Gastroesophageal sphincter (tissue), 4 donors: ENCODE measurements around the gene ZRANB3. TPM values are rescaled to one million over a fixed set of nuclear protein-coding genes. Genes with fewer than 3 reads are reported as not detected.

Experiments used
- ATAC-seq: fragments of 150-250 bp; one replicate; pipeline ENCODE4 v1.9.1; 2016; ENCODE audit warnings: mild to moderate bottlenecking, moderate library complexity
- H3K27ac ChIP-seq, 4 donors: fragments of 200-600 bp; sonication (generic) in 3 of 4; 1 replicate in 3 of 4; 2 replicates in 1 of 4; pipeline ENCODE4 v1.5.1; 2016 to 2019
- H3K27me3 ChIP-seq: fragments of 200-600 bp; sonication (generic); one replicate; pipeline ENCODE4 v1.5.1; 2019
- H3K36me3 ChIP-seq, 2 donors: fragments of 200-600 bp; sonication (generic); one replicate each; pipeline ENCODE4 v1.5.1; 2019; ENCODE audit warnings: control low read depth in 1 of 2
- H3K4me1 ChIP-seq, 3 donors: fragments of 200-600 bp; sonication (generic); 1 replicate in 2 of 3; 2 replicates in 1 of 3; pipeline ENCODE4 v1.5.1; 2016 to 2019; ENCODE audit warnings: control low read depth in 2 of 3
- H3K4me3 ChIP-seq, 2 donors: fragments of 200-600 bp; sonication (generic); one replicate each; pipeline ENCODE4 v1.5.1; 2019; ENCODE audit warnings: mild to moderate bottlenecking in 1 of 2, moderate library complexity in 1 of 2
- H3K9me3 ChIP-seq, 3 donors: fragments of 200-600 bp; sonication (generic); one replicate each; pipeline ENCODE4 v1.5.1; 2017 to 2019; ENCODE audit warnings: control low read depth in 2 of 3
- CTCF ChIP-seq, 4 experiments: fragments of 200-600 bp in 2 of 4; fragments of 450-650 bp in 2 of 4; sonication (generic) in 1 of 4; IDR thresholded peaks; one replicate each; pipeline ENCODE4 v1.5.1; 2017 to 2019; ENCODE audit warnings: antibody characterized with exemption in 4 of 4, mild to moderate bottlenecking in 2 of 4, moderate library complexity in 2 of 4
- EP300 ChIP-seq: sonication (generic); formaldehyde crosslinking; IDR thresholded peaks from one replicate; pipeline ENCODE4 v1.6.1; 2017; ENCODE audit warnings: antibody characterized with exemption, mild to moderate bottlenecking
- POLR2A ChIP-seq, 2 donors: fragments of 450-650 bp; IDR thresholded peaks; one replicate each; pipeline ENCODE4 v1.6.1; 2017; ENCODE audit warnings: antibody characterized with exemption in 2 of 2, mild to moderate bottlenecking in 2 of 2, moderate library complexity in 1 of 2
- POLR2AphosphoS5 ChIP-seq: sonication (generic); formaldehyde crosslinking; IDR thresholded peaks from one replicate; pipeline ENCODE4 v1.6.1; 2017; ENCODE audit warnings: antibody characterized with exemption
- WGBS, 2 donors: methylation state at CpG; one replicate each; pipeline ENCODE4 v1.1.5; 2018; ENCODE audit warnings: low coverage in 1 of 2; 5-methylcytosine and 5-hydroxymethylcytosine counted together
- total RNA-seq, 4 donors: library from RNA; depleted of rRNA; stranded (reverse); fragments of >200 nt; gene quantifications; one replicate each; pipeline ENCODE4 v1.1.0, GENCODE V29; 2016

The ZRANB3 gene
- total RNA-seq, 4 donors from 2014 or later: 1.4 to 4.6 (median 2.4) TPM

DNA sequence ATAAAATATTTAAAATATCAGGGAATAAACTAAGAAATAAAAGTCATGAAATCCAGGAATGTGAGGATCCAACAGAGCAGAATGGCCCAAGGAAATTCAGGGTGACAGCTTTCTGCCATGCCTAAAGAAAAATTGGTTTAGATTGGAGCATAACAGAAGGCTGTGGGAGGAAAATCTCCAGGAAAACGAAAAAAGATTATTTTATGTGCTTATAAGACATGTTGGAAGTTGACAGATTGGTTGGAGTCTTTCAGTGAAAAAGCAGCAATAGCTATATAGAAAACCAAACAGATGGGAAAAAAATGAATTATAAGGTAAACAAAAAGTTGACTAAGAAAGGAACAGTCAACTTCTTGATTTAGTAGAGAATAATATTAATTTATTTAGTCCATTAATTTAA, 203.9 kb downstream of the ZRANB3 start:
- peaks cover 0 to 34% (median 0%) of the 10 kb centered on the region in 3 donors for H3K9me3 ChIP-seq
- 41 to 67% methylated on average over 1 of the region's 1 CpG for WGBS, 2 donors

GRCh38 chr2:135320465-135321355, 210.3 kb downstream of the ZRANB3 start:
- Histone ChIP-seq H3K9me3 (peaks cover 0 to 6% (median 0%) of the 10 kb centered on the region in 3 donors), H3K4me3 (no peak overlapping the region), H3K36me3 (no peaks in the 10 kb centered on the region), H3K27ac (no peak overlapping the region), H3K4me1 (no peaks in the 10 kb centered on the region), H3K27me3 (no peaks in the 10 kb centered on the region)
- TF ChIP-seq POLR2A (IDR thresholded peaks at IDR 0.05) (no peak), EP300 (no peak), POLR2AphosphoS5 (no peak), CTCF (IDR thresholded peaks at IDR 0.05) (no peak)
- no peak for ATAC-seq
- WGBS, 2 donors: 58 to 70% methylated on average over 4 of the region's 4 CpGs

More for the DNA sequence above, 203.9 kb downstream of the ZRANB3 start:
- no peak overlapping the region for H3K4me3 ChIP-seq
- H3K36me3 ChIP-seq: no peaks in the 10 kb centered on the region
- no peak for ATAC-seq
- H3K4me1 ChIP-seq: no peaks in the 10 kb centered on the region
- no peak overlapping the region for H3K27ac ChIP-seq
- no peaks in the 10 kb centered on the region for H3K27me3 ChIP-seq
- no peak for TF ChIP-seq CTCF (IDR thresholded peaks at IDR 0.05)

DNA sequence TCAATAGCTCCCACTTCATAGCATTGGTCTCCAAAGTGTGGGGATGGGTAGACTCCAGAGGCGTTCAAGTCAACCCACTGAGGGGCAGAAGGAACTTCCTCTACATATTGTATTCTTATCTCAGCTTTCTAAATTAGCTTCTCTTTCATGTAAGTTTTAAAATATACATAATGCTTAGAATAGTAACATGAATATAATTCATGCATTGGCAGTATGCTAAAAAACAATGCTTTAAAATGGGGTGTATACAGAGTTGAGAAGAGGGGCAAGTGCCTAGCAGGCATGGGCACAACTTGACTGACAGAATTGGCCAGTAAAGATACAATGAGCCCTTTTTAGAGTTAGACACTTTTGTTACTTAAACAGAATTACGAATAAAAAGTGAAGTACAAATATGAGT, 212.2 kb downstream of the ZRANB3 start:
- WGBS, 2 donors: 80 to 92% methylated on average over 2 of the region's 2 CpGs
- Histone ChIP-seq H3K4me1 (no peaks in the 10 kb centered on the region), H3K9me3 (no peaks in the 10 kb centered on the region), H3K36me3 (no peaks in the 10 kb centered on the region), H3K27ac (no peak overlapping the region), H3K27me3 (no peaks in the 10 kb centered on the region), H3K4me3 (no peak overlapping the region)
- no peak for ATAC-seq
- TF ChIP-seq EP300: no peak
- TF ChIP-seq CTCF (IDR thresholded peaks at IDR 0.05): no peak
- no peak for TF ChIP-seq POLR2AphosphoS5
- TF ChIP-seq POLR2A (IDR thresholded peaks at IDR 0.05): no peak

DNA sequence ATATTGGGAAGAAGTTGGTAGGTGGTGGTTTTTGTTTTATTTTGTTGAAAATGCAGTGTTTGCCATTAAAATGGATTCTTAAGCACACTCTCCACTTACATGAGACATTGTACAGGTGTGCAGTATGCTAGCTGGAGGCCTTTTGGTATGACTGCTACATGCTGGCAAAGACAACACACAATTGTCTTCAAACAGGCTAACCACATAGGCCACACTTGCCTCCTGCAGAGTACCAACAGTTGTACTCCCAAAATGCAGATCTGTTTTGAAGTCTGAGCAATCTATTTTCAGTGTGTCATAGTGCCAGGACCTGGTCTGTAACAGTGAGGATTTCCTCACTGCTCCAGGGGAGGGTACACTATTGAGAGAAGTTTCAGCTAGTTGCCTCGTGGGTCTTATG, 213.6 kb downstream of the ZRANB3 start:
- Histone ChIP-seq H3K4me3 (no peak overlapping the region), H3K4me1 (no peaks in the 10 kb centered on the region), H3K9me3 (no peaks in the 10 kb centered on the region), H3K27ac (no peak overlapping the region), H3K27me3 (no peaks in the 10 kb centered on the region), H3K36me3 (peaks cover 0 to 6% of the 10 kb centered on the region in 2 donors)
- no peak for ATAC-seq
- TF ChIP-seq EP300 (no peak), POLR2AphosphoS5 (no peak), POLR2A (IDR thresholded peaks at IDR 0.05) (no peak), CTCF (IDR thresholded peaks at IDR 0.05) (no peak)
- 33% methylated on average over 1 of the region's 1 CpG; no CpG with 5 or more reads in 1 of the 2 donors for WGBS, 2 donors

DNA sequence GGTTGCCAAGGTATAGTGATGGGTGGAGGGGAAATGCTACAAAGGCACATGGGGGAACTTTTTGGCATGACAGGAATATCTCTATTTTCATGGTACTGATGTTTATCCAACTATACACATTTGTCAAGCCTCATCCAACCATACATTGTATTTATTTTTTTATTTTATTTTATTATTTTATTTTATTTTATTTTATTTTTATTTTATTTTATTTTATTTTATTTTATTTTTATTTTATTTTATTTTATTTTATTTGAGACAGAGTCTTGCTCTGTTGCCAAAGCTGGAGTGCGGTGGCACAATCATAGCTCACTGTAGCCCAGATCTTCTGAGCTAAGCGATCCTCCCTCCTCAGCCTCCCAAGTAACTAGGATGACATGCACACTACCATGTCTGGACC, 219.1 kb downstream of the ZRANB3 start:
- no peak for TF ChIP-seq CTCF (IDR thresholded peaks at IDR 0.05)
- no peak for TF ChIP-seq EP300
- no peak for TF ChIP-seq POLR2A (IDR thresholded peaks at IDR 0.05)
- no peak for TF ChIP-seq POLR2AphosphoS5
- no peak for ATAC-seq
- no peaks in the 10 kb centered on the region for H3K4me1 ChIP-seq
- no peak overlapping the region for H3K27ac ChIP-seq
- no peak overlapping the region for H3K4me3 ChIP-seq
- peaks cover 0 to 6% of the 10 kb centered on the region in 2 donors for H3K36me3 ChIP-seq
- H3K27me3 ChIP-seq: no peaks in the 10 kb centered on the region
- WGBS, 2 donors: 100% methylated on average over 1 to 2 of the region's 2 CpGs
- no peaks in the 10 kb centered on the region for H3K9me3 ChIP-seq
